ENCODE measurements around the gene GID8. TPM values are rescaled to one million over a fixed set of nuclear protein-coding genes. Genes with fewer than 3 reads are reported as not detected.

Gene GID8
- total and polyA plus RNA-seq, 9 of the 15 experiments (the other 6 are each of a cell fraction or from before 2014, with no cell fraction given), result 7.5 to 31.6 (median 22.2) TPM

- Histone ChIP-seq H3K79me2 (ENCODE audit: control insufficient read depth, insufficient read depth, low read length) (peaks cover 83% of the 10 kb centered on the region), H3K4me1 (replicated peaks in 1 of 2; ENCODE audit: control insufficient read depth in 2 of 2, insufficient read depth in 2 of 2, low read length in 2 of 2) (peaks cover 5 to 7% of the 10 kb centered on the region in 2 experiments; a peak in 4 of 5 replicates), H2AFZ (ENCODE audit: low read depth, low read length) (no peak overlapping the region), H4K20me1 (replicated peaks; ENCODE audit: control insufficient read depth, insufficient read depth, low read length) (peaks cover 32% of the 10 kb centered on the region), H3K36me3 (ENCODE audit: control insufficient read depth, insufficient read depth, low read length) (peaks cover 81% of the 10 kb centered on the region), H3K27me3 (ENCODE audit: control insufficient read depth in 2 of 2, insufficient read depth in 2 of 2, low read length in 2 of 2) (no peaks in the 10 kb centered on the region), H3K9ac (ENCODE audit: insufficient read depth in 1 of 2, low read depth in 2 of 2, low read length in 2 of 2) (no peak overlapping the region), H3K4me2 (ENCODE audit: insufficient read depth, low read length) (no peak overlapping the region), H3K9me1 (ENCODE audit: control insufficient read depth, insufficient read depth, low read length) (peaks cover 9% of the 10 kb centered on the region), H3K9me3 (replicated peaks; ENCODE audit: control insufficient read depth, insufficient read depth, low read depth, low read length) (no peaks in the 10 kb centered on the region), H3K4me3 (no peak overlapping the region), H3K27ac (ENCODE audit: extremely low read depth, low read depth, low read length) (no peak overlapping the region)
- BruUV-seq (replicated peaks), result no TSS peak
- 98% methylated on average over 9 of the region's 10 CpGs for WGBS (ENCODE audit: insufficient coverage, low coverage, missing lambda C conversion rate)
- CTCF ChIA-PET (ENCODE audit: low intra/inter-chr PET ratio), result no interaction called here
- FAIRE-seq (no peak), ATAC-seq (no peak), DNase-seq (ENCODE audit: extremely low read depth in 1 of 4, low spot score in 3 of 4) (no peak)
- POLR2A ChIA-PET, result interaction anchor here (0.5 to 6.5 kb wide), 4 partner anchors 9 to 88 kb away, joined by 3 to 45 read pairs (median 6); partner anchors contain the start of gene DIDO1
- in situ Hi-C loops (cut with MboI), result no loop called here
- intact Hi-C loops (cut with micrococcal nuclease), result no loop called here
- TF ChIP-seq KDM5B (IDR thresholded peaks at IDR 0.05; ENCODE audit: insufficient replicate concordance, low read depth, low read length), result no peak
- TF ChIP-seq PKNOX1 (IDR thresholded peaks at IDR 0.05), result no peak
- no peak for TF ChIP-seq NELFE (IDR thresholded peaks at IDR 0.05; ENCODE audit: insufficient read depth, insufficient read length)
- no peak for TF ChIP-seq CTCF (IDR thresholded peaks at IDR 0.05 in 2 of 3, conservative IDR thresholded peaks at IDR 0.05 in 1 of 3; ENCODE audit: insufficient read depth in 2 of 3, low read depth in 1 of 3, low read length in 3 of 3)
- TF ChIP-seq EP300 (IDR thresholded peaks at IDR 0.05; ENCODE audit: low read length), result no peak
- no peak for TF ChIP-seq ZNF431 (CRISPR knock-in tag; IDR thresholded peaks at IDR 0.05)
- TF ChIP-seq E2F1 (CRISPR knock-in tag; IDR thresholded peaks at IDR 0.05), result no peak
- no peak for TF ChIP-seq PURB (CRISPR knock-in tag; IDR thresholded peaks at IDR 0.05; ENCODE audit: low read depth)
- TF ChIP-seq ZNF695 (CRISPR knock-in tag; IDR thresholded peaks at IDR 0.05), result no peak
- no peak for TF ChIP-seq NR1H2 (CRISPR knock-in tag; IDR thresholded peaks at IDR 0.05)
- no peak for TF ChIP-seq ZNF24 (IDR thresholded peaks at IDR 0.05)
- no peak for TF ChIP-seq TCF7 (IDR thresholded peaks at IDR 0.05; ENCODE audit: borderline replicate concordance)
- TF ChIP-seq STAT6 (CRISPR knock-in tag; IDR thresholded peaks at IDR 0.05), result no peak
- TF ChIP-seq FOXM1 (IDR thresholded peaks at IDR 0.05; ENCODE audit: low read depth), result no peak
- no peak for TF ChIP-seq FOXM1 (CRISPR knock-in tag; IDR thresholded peaks at IDR 0.05; ENCODE audit: low read depth)
- no peak for TF ChIP-seq MTA1 (IDR thresholded peaks at IDR 0.05; ENCODE audit: borderline replicate concordance)
- no peak for TF ChIP-seq ETS2 (tag; IDR thresholded peaks at IDR 0.05; ENCODE audit: borderline replicate concordance, poor library complexity, severe bottlenecking)
Observed at GRCh38 chr20:62911701-62912280, 26.2 kb upstream of the GID8 start.
